AG10803 (cell line): ENCODE results near the gene RAI1.

Experiments used
- DNase-seq: peaks from one replicate; pipeline ENCODE4 v3.0.0; 2010; ENCODE audit warnings: low read depth
- H3K4me3 ChIP-seq: 2 replicates; pipeline ENCODE4 v1.5.1; 2011; ENCODE audit warnings: mild to moderate bottlenecking, low read length, control low read depth
- CTCF ChIP-seq: conservative IDR thresholded peaks from 2 replicates; pipeline ENCODE4 v1.5.1; 2011; ENCODE audit warnings: mild to moderate bottlenecking, low read length, control low read depth, inconsistent platforms

Gene RAI1

GRCh38 chr17:17767154-17767869 lies 86.1 kb downstream of the RAI1 start:
- DNase-seq: peak; percentile 61
- H3K4me3 ChIP-seq: no peak overlapping the region
- TF ChIP-seq CTCF: no peak

- DNase-seq: no peak
- no peak overlapping the region for H3K4me3 ChIP-seq
- TF ChIP-seq CTCF: no peak
These were observed 86.7 kb downstream of the RAI1 start for GRCh38 chr17:17767887-17768418.

GRCh38 chr17:17768424-17769088 lies 87.3 kb downstream of the RAI1 start:
- H3K4me3 ChIP-seq: no peak overlapping the region
- DNase-seq: no peak
- no peak for TF ChIP-seq CTCF

GRCh38 chr17:17769869-17770631 lies 88.8 kb downstream of the RAI1 start:
- H3K4me3 ChIP-seq: no peak overlapping the region
- TF ChIP-seq CTCF: no peak
- no peak for DNase-seq

DNA sequence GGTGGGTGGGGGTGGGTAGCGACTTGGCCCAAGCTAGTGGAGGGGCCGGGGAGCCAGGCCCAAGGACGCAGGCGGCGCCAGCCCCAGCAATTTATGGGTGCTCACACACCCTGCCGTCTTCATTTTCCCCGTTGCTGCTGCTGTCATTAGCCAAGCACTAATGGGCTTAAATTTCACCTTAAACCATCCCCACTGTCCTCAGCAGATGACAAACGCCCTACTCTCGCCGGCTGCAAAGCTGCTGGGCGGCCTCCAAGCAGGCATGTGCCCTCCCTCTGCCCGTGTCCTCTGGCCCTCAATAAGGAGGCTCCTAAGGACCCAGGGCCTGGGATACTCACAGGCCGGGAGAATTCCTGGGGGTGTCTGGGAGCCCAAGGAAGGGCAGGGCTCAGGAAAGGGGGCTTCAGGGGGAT lies 89.4 kb downstream of the RAI1 start:
- no peak for TF ChIP-seq CTCF
- no peak for DNase-seq
- no peak overlapping the region for H3K4me3 ChIP-seq

DNA sequence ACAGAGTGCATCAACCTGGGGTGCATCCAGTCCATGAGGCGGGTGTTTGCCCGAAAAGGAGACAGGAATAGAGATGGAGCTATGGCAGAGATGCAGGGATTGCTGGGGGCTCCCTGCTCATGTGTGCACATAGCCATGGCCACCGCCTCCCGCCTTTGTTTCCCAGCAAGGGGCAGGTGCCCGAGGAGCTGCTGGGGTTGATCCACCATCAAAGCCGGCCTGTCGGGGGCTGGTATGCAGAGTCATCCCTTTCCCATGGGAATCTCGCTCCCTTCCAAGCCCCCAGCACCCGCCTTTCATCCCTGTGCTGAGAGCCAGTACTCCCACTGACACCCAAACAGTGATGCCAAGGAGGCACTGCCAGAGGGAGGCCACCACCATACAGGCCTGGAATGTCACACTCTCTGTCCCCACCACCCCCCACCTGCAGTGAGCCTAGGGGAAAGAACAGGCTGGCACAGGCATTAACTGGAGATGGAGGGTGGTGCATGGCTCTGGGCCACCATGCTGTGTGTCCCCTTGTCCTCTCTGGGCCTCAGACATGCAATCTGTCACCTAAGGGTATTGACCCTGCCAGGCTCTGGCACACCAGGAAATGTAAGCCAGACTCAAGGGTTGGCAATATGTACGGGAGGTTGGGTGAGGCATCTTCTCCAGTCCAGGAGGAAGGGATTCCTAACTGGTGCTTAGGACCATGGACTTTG lies 90.4 kb downstream of the RAI1 start:
- no peak for TF ChIP-seq CTCF
- H3K4me3 ChIP-seq: no peak overlapping the region
- DNase-seq: no peak
